AG04449 (cell line): Measurements from ENCODE around the gene ACOT7.
A peak's percentile ranks its signal among the peaks of the same experiment; 100 is the strongest.

Source experiments
- CTCF ChIA-PET: fragments of 350-600 bp; formaldehyde crosslinking; extraction: SDS; loops from one replicate; lab custom pipeline; 2021; ENCODE audit warnings: antibody characterized with exemption; lab: Yijun Ruan, JAX
- POLR2A ChIA-PET: fragments of 400-600, 350-600 bp; formaldehyde crosslinking; extraction: SDS; loops from one replicate; lab custom pipeline; 2020; ENCODE audit warnings: antibody characterized with exemption, inconsistent platforms; lab: Yijun Ruan, JAX
- DNase-seq: peaks from one replicate; pipeline ENCODE4 v3.0.0-alpha.2; 2010; ENCODE audit warnings: low read depth, low spot score
- H3K4me3 ChIP-seq: 2 replicates; pipeline ENCODE4 v1.5.1; 2011; ENCODE audit warnings: low read depth, mild to moderate bottlenecking, control low read depth, low read length
- CTCF ChIP-seq: IDR thresholded peaks from one replicate; pipeline ENCODE4 v1.5.1; 2011; ENCODE audit warnings: mild to moderate bottlenecking, moderate library complexity, low read length, control low read depth, inconsistent platforms; ENCODE audit not compliant: insufficient read depth; ENCODE audit errors: missing control alignments

Gene ACOT7

GRCh38 chr1:6423321-6423999 is 29.9 kb upstream of the ACOT7 start:
- POLR2A ChIA-PET, result no interaction called here
- peak; percentile 72 for TF ChIP-seq CTCF
- CTCF ChIA-PET, result interaction anchor here (0.7 to 3.1 kb wide), 9 partner anchors 9 to 344 kb away, joined by 3 to 31 read pairs (median 5); no protein-coding TSS in a partner anchor
- H3K4me3 ChIP-seq, result no peak overlapping the region
- no peak for DNase-seq

GRCh38 chr1:6421266-6421665 is 27.7 kb upstream of the ACOT7 start:
- no peak for DNase-seq
- no peak overlapping the region for H3K4me3 ChIP-seq
- ChIA-PET POLR2A (no interaction called here), CTCF (interaction anchor here (1.1 to 3.1 kb wide), 6 partner anchors 17 to 175 kb away, joined by 3 to 31 read pairs (median 4); no protein-coding TSS in a partner anchor)
- TF ChIP-seq CTCF, result no peak

- no peak for DNase-seq
- no peak overlapping the region for H3K4me3 ChIP-seq
- POLR2A ChIA-PET, result no interaction called here
- TF ChIP-seq CTCF, result no peak
- CTCF ChIA-PET, result interaction anchor here (0.9 to 4.7 kb wide), 10 partner anchors 9 to 174 kb away, joined by 3 to 37 read pairs (median 4); no protein-coding TSS in a partner anchor
Measured at GRCh38 chr1:6420454-6421042, 27.0 kb upstream of the ACOT7 start.

GRCh38 chr1:6419804-6420453 is 26.4 kb upstream of the ACOT7 start, which contains the start of gene HES2:
HES2 (minus strand) TSS chr1:6419919; CDS start chr1:6419820, 99 bp downstream.
- ChIA-PET CTCF (interaction anchor here (0.9 to 4.7 kb wide), 9 partner anchors 8 to 71 kb away, joined by 3 to 37 read pairs (median 4); no protein-coding TSS in a partner anchor), POLR2A (no interaction called here)
- no peak for DNase-seq
- no peak within 1 kb of the TSS for H3K4me3 ChIP-seq
- no peak for TF ChIP-seq CTCF

GRCh38 chr1:6419397-6419803 is 25.8 kb upstream of the ACOT7 start:
- ChIA-PET CTCF (interaction anchor here (1.0 to 4.7 kb wide), 5 partner anchors 8 to 71 kb away, joined by 3 to 37 read pairs (median 4); no protein-coding TSS in a partner anchor), POLR2A (no interaction called here)
- no peak overlapping the region for H3K4me3 ChIP-seq
- no peak for TF ChIP-seq CTCF
- DNase-seq, result no peak
